Astrocyte (in vitro differentiated cells and primary cell): ENCODE results near the gene SLC12A3. TPM values are rescaled to one million over a fixed set of nuclear protein-coding genes. Genes with fewer than 3 reads are reported as not detected.

ENCODE experiments used
- DNase-seq: peaks from one replicate; pipeline ENCODE4 v3.0.0-alpha.2; 2010; ENCODE audit warnings: low read depth
- FAIRE-seq: peaks from 2 replicates; lab custom pipeline; 2011; peaks lifted over from hg19 to GRCh38; lab: Jason Lieb, UNC
- H2AFZ ChIP-seq: 2 replicates; pipeline ENCODE4 v1.6.0; 2012; ENCODE audit warnings: low read depth, low read length, inconsistent platforms
- H3K27ac ChIP-seq: 2 replicates; pipeline ENCODE4 v1.5.1; 2011; ENCODE audit warnings: low read depth, low read length, inconsistent platforms
- H3K27me3 ChIP-seq: 2 replicates; pipeline ENCODE4 v1.6.0; 2011; ENCODE audit warnings: low read length, inconsistent platforms; ENCODE audit not compliant: insufficient read depth
- H3K36me3 ChIP-seq: 2 replicates; pipeline ENCODE4 v1.5.1; 2011; ENCODE audit warnings: low read length, inconsistent platforms; ENCODE audit not compliant: insufficient read depth
- H3K4me1 ChIP-seq: 2 replicates; pipeline ENCODE4 v1.5.1; 2011; ENCODE audit warnings: low read length, inconsistent platforms; ENCODE audit not compliant: insufficient read depth
- H3K4me2 ChIP-seq: 2 replicates; pipeline ENCODE4 v1.6.0; 2012; ENCODE audit warnings: low read length, inconsistent platforms
- H3K4me3 ChIP-seq: 2 replicates; pipeline ENCODE4 v1.5.1; 2011; ENCODE audit warnings: low read depth, mild to moderate bottlenecking, low read length, inconsistent platforms; ENCODE audit not compliant: insufficient read depth
- H3K79me2 ChIP-seq: 2 replicates; pipeline ENCODE4 v1.6.0; 2012; ENCODE audit warnings: mild to moderate bottlenecking, low read length, inconsistent platforms; ENCODE audit not compliant: insufficient read depth
- H3K9ac ChIP-seq: 2 replicates; pipeline ENCODE4 v1.6.0; 2012; ENCODE audit warnings: mild to moderate bottlenecking, low read length, inconsistent platforms
- H3K9me3 ChIP-seq: 2 replicates; pipeline ENCODE4 v1.5.1; 2012; ENCODE audit warnings: low read depth, mild to moderate bottlenecking, low read length, inconsistent platforms; ENCODE audit not compliant: insufficient read depth
- H4K20me1 ChIP-seq: 2 replicates; pipeline ENCODE4 v1.6.0; 2012; ENCODE audit warnings: low read length, inconsistent platforms; ENCODE audit not compliant: insufficient read depth
- H3K27ac Mint-ChIP-seq: one replicate; pipeline ENCODE4 v1.8.0; 2021; ENCODE audit warnings: mild to moderate bottlenecking, mixed read lengths; ENCODE audit not compliant: unreplicated experiment
- H3K27me3 Mint-ChIP-seq: one replicate; pipeline ENCODE4 v1.8.0; 2021; ENCODE audit warnings: low read depth, mixed read lengths; ENCODE audit not compliant: unreplicated experiment
- H3K36me3 Mint-ChIP-seq: one replicate; pipeline ENCODE4 v1.8.0; 2021; ENCODE audit warnings: low read depth, mixed read lengths; ENCODE audit not compliant: unreplicated experiment
- H3K4me1 Mint-ChIP-seq: one replicate; pipeline ENCODE4 v1.8.0; 2021; ENCODE audit warnings: low read depth, mixed read lengths; ENCODE audit not compliant: unreplicated experiment
- H3K4me3 Mint-ChIP-seq: one replicate; pipeline ENCODE4 v1.8.0; 2021; ENCODE audit warnings: mild to moderate bottlenecking, moderate library complexity, mixed read lengths; ENCODE audit not compliant: unreplicated experiment
- H3K9me3 Mint-ChIP-seq: one replicate; pipeline ENCODE4 v1.8.0; 2021; ENCODE audit warnings: mild to moderate bottlenecking, mixed read lengths; ENCODE audit not compliant: unreplicated experiment
- CTCF ChIP-seq: IDR thresholded peaks from 2 replicates; pipeline ENCODE4 v1.5.1; 2011; ENCODE audit warnings: low read depth, mild to moderate bottlenecking, inconsistent platforms, low read length, moderate library complexity; ENCODE audit not compliant: insufficient read depth
- EZH2 ChIP-seq: IDR thresholded peaks from 2 replicates; pipeline ENCODE4 v1.6.1; 2012; ENCODE audit warnings: mild to moderate bottlenecking, low read length, inconsistent platforms; ENCODE audit not compliant: insufficient read depth
- total RNA-seq: library from RNA; stranded (reverse); gene quantifications from 2 replicates; pipeline ENCODE4 v1.2.1, GENCODE V29; 2021

Gene SLC12A3
- total RNA-seq, 1 donor from 2014 or later = 0.18 TPM

DNA sequence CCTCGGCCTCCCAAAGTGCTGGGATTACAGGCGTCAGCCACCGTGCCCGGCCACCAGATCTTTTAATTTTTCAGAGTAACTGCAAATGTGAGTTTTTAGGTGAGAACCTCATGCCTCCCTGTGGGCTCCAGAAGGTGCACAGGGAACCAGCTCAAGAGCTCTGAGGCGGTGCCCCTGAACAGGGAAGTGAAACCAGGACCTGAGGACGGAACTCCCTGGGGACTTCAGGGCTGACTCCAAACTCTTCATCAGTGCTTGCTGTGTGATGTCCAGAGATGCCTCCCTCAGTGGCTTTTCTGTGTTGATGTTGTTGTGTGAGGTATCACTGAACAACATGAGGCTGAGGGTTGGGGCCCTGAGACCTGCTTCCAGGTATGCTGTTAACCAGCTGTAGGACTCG is 23.8 kb downstream of the SLC12A3 start:
- Mint-ChIP-seq H3K27ac (no peak overlapping the region), H3K4me1 (no peaks in the 10 kb centered on the region), H3K36me3 (no peaks in the 10 kb centered on the region), H3K9me3 (no peaks in the 10 kb centered on the region), H3K4me3 (no peak overlapping the region), H3K27me3 (peaks cover 9% of the 10 kb centered on the region)
- Histone ChIP-seq H3K4me2 (no peak overlapping the region), H3K36me3 (no peaks in the 10 kb centered on the region), H3K4me1 (no peaks in the 10 kb centered on the region), H3K27me3 (no peaks in the 10 kb centered on the region), H3K9ac (no peak overlapping the region), H3K79me2 (no peaks in the 10 kb centered on the region), H3K27ac (no peak overlapping the region), H3K4me3 (no peak overlapping the region), H3K9me3 (no peaks in the 10 kb centered on the region), H4K20me1 (no peaks in the 10 kb centered on the region), H2AFZ (no peak overlapping the region)
- TF ChIP-seq CTCF (no peak), EZH2 (no peak)
- FAIRE-seq (no peak), DNase-seq (no peak)

DNA sequence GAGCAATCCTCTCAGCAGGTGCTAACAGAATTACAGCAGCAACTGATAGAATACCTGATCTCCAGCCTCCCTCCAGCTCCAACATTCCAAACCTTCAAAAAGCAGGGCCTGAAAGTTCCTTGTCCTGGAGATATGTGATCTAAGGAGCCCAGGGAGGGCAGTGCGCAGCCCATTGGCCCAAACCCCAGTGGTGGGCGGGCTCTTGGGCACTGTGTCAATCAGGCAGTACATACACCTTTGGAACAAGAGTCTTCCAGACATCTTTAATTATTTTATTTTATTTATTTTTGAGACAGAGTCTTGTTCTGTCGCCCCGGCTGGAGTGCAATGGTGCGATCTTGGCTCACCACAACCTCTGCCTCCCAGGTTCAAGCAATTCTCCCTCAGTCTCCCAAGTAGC is 24.2 kb downstream of the SLC12A3 start:
- Histone ChIP-seq H3K36me3 (no peaks in the 10 kb centered on the region), H3K4me2 (no peak overlapping the region), H3K27me3 (no peaks in the 10 kb centered on the region), H3K4me1 (no peaks in the 10 kb centered on the region), H3K79me2 (no peaks in the 10 kb centered on the region), H4K20me1 (no peaks in the 10 kb centered on the region), H3K4me3 (no peak overlapping the region), H3K27ac (no peak overlapping the region), H2AFZ (no peak overlapping the region), H3K9me3 (no peaks in the 10 kb centered on the region), H3K9ac (no peak overlapping the region)
- TF ChIP-seq CTCF (no peak), EZH2 (no peak)
- Mint-ChIP-seq H3K4me1 (no peaks in the 10 kb centered on the region), H3K9me3 (no peaks in the 10 kb centered on the region), H3K36me3 (no peaks in the 10 kb centered on the region), H3K4me3 (no peak overlapping the region), H3K27me3 (peaks cover 9% of the 10 kb centered on the region), H3K27ac (no peak overlapping the region)
- DNase-seq = no peak
- FAIRE-seq = no peak

GRCh38 chr16:56891685-56892084 is 26.7 kb downstream of the SLC12A3 start:
- peaks cover 13% of the 10 kb centered on the region for H3K27me3 Mint-ChIP-seq
- no peak for FAIRE-seq
- no peak overlapping the region for H2AFZ ChIP-seq

More at GRCh38 chr16:56891685-56892084, 26.7 kb downstream of the SLC12A3 start:
- no peaks in the 10 kb centered on the region for H3K4me1 ChIP-seq
- no peak overlapping the region for H3K9ac ChIP-seq
- Mint-ChIP-seq H3K4me1 (peaks cover 2% of the 10 kb centered on the region), H3K9me3 (no peaks in the 10 kb centered on the region), H3K27ac (no peak overlapping the region), H3K36me3 (no peaks in the 10 kb centered on the region), H3K4me3 (no peak overlapping the region)
- no peaks in the 10 kb centered on the region for H3K9me3 ChIP-seq
- H3K79me2 ChIP-seq = no peaks in the 10 kb centered on the region
- H3K36me3 ChIP-seq = no peaks in the 10 kb centered on the region
- TF ChIP-seq EZH2 = no peak
- TF ChIP-seq CTCF = no peak
- H3K27me3 ChIP-seq = no peaks in the 10 kb centered on the region
- no peak overlapping the region for H3K27ac ChIP-seq
- no peak overlapping the region for H3K4me3 ChIP-seq
- no peaks in the 10 kb centered on the region for H4K20me1 ChIP-seq
- no peak for DNase-seq
- no peak overlapping the region for H3K4me2 ChIP-seq
